HG03103 (cell line): ENCODE data around the gene TRAPPC2L.

ENCODE experiments used
- ATAC-seq: cut with Tn5 transposase; IDR thresholded peaks from one replicate; pipeline ENCODE4 v1.9.1; 2021; ENCODE audit warnings: low read depth; ENCODE audit not compliant: unreplicated experiment

Gene TRAPPC2L

GRCh38 chr16:88874938-88875599 lies 18.1 kb downstream of the TRAPPC2L start:
- ATAC-seq, result no peak

- no peak for ATAC-seq
Observed at GRCh38 chr16:88875703-88876234, 18.8 kb downstream of the TRAPPC2L start.

- ATAC-seq, result no peak
Observed at GRCh38 chr16:88876942-88877526, 20.1 kb downstream of the TRAPPC2L start.

- ATAC-seq, result no peak
Observed at GRCh38 chr16:88877564-88878289, 20.8 kb downstream of the TRAPPC2L start.

- ATAC-seq, result no peak
Observed at GRCh38 chr16:88878356-88878755, 21.4 kb downstream of the TRAPPC2L start.

- no peak for ATAC-seq
Observed at GRCh38 chr16:88878967-88879787, 22.2 kb downstream of the TRAPPC2L start.

- ATAC-seq, result no peak
Observed at GRCh38 chr16:88879788-88880055, 22.8 kb downstream of the TRAPPC2L start.

GRCh38 chr16:88880226-88881006 lies 23.5 kb downstream of the TRAPPC2L start:
- ATAC-seq, result no peak

GRCh38 chr16:88881007-88881615 lies 24.2 kb downstream of the TRAPPC2L start:
- no peak for ATAC-seq

GRCh38 chr16:88881675-88882357 lies 24.9 kb downstream of the TRAPPC2L start:
- no peak for ATAC-seq

GRCh38 chr16:88882358-88883030 lies 25.6 kb downstream of the TRAPPC2L start:
- ATAC-seq, result no peak

- no peak for ATAC-seq
Observed at GRCh38 chr16:88883117-88883895, 26.4 kb downstream of the TRAPPC2L start.

GRCh38 chr16:88883946-88884345 lies 27.0 kb downstream of the TRAPPC2L start:
- no peak for ATAC-seq

GRCh38 chr16:88884569-88885271 lies 27.8 kb downstream of the TRAPPC2L start:
- no peak for ATAC-seq

- ATAC-seq, result no peak
Observed at GRCh38 chr16:88885693-88886280, 28.9 kb downstream of the TRAPPC2L start.

GRCh38 chr16:88886420-88886844 lies 29.5 kb downstream of the TRAPPC2L start:
- ATAC-seq, result no peak
